Breast epithelium (tissue), 4 donors: ENCODE measurements around the gene NR3C2. TPM values are rescaled to one million over a fixed set of nuclear protein-coding genes. Genes with fewer than 3 reads are reported as not detected.

ENCODE experiments used
- DNase-seq, 2 donors: peaks; one replicate each; pipeline ENCODE4 v3.0.0-alpha.2; 2019; ENCODE audit warnings: low spot score in 2 of 2
- H3K27ac ChIP-seq, 2 donors: fragments of 200-600 bp; sonication (generic) in 1 of 2; one replicate each; pipeline ENCODE4 v1.5.1; 2016 to 2019; ENCODE audit warnings: mild to moderate bottlenecking in 1 of 2
- H3K27me3 ChIP-seq, 2 donors: fragments of 200-600 bp; sonication (generic) in 1 of 2; one replicate each; pipeline versions ENCODE4 v1.5.1 to v1.6.0; 2017 to 2019; ENCODE audit warnings: control low read depth in 1 of 2, mild to moderate bottlenecking in 1 of 2
- H3K36me3 ChIP-seq: fragments of 200-600 bp; one replicate; pipeline ENCODE4 v1.5.1; 2019
- H3K4me1 ChIP-seq, 2 donors: fragments of 200-600 bp; sonication (generic); one replicate each; pipeline ENCODE4 v1.5.1; 2016 to 2019; ENCODE audit warnings: control low read depth in 1 of 2
- H3K4me3 ChIP-seq, 3 donors: fragments of 200-600 bp; sonication (generic); 1 replicate in 2 of 3; 2 replicates in 1 of 3; pipeline ENCODE4 v1.5.1; 2016 to 2019; ENCODE audit warnings: mild to moderate bottlenecking in 3 of 3, moderate library complexity in 2 of 3
- H3K9me3 ChIP-seq, 2 donors: fragments of 200-600 bp; sonication (generic) in 1 of 2; one replicate each; pipeline ENCODE4 v1.5.1; 2016 to 2019; ENCODE audit warnings: control low read depth in 1 of 2
- POLR2A ChIP-seq: fragments of 450-650 bp; IDR thresholded peaks from one replicate; pipeline ENCODE4 v1.6.1; 2016; ENCODE audit warnings: antibody characterized with exemption, mild to moderate bottlenecking, moderate library complexity
- POLR2AphosphoS5 ChIP-seq, 3 donors: sonication (generic); formaldehyde crosslinking; IDR thresholded peaks; one replicate each; pipeline ENCODE4 v1.6.1; 2017; ENCODE audit warnings: antibody characterized with exemption in 3 of 3
- intact Hi-C: fragments of 100-400 bp; cut with DNase I; formaldehyde crosslinking; loops from one replicate; pipeline ENCODE4 v1.15.1; 2023; ENCODE audit warnings: low total_unique reads
- total RNA-seq, 3 donors: library from RNA; depleted of rRNA; stranded (reverse); fragments of >200 nt; gene quantifications; one replicate each; pipeline ENCODE4 v1.1.0, GENCODE V29; 2016
- TF ChIP-seq, protein P1 (sequence below), 3 donors: fragments of 450-650 bp; IDR thresholded peaks; one replicate each; pipeline ENCODE4 v1.5.1; 2016 to 2017; ENCODE audit warnings: antibody characterized with exemption in 3 of 3, mild to moderate bottlenecking in 3 of 3, moderate library complexity in 3 of 3

The NR3C2 gene
- total RNA-seq, 3 donors from 2014 or later, result 8.0 to 39.5 (median 13.8) TPM

DNA sequence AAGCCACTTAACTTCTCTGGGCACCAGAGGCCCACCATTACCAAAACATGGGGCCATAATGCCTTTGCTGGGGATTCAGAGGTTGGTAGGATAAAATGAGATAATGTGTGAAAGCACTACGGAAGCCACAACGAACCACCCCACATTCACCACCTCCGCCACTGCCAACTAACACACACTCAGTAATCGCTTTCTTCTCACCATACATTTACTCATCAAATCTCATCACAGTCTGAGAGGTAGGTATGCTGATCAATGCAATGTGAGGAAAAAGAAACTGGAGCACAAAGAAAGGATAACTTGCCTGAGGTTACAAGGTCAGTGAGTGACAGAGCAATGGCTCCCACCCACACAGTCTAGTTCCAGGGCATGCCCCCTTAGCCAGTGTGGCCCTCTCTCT lies 257.3 kb downstream of the NR3C2 start:
- no peaks in the 10 kb centered on the region for H3K4me1 ChIP-seq
- no peaks in the 10 kb centered on the region for H3K9me3 ChIP-seq
- DNase-seq, result no peak
- intact Hi-C loops, result no loop called here
- H3K27ac ChIP-seq, result no peak overlapping the region
- no peaks in the 10 kb centered on the region for H3K27me3 ChIP-seq
- TF ChIP-seq, protein P1, sequence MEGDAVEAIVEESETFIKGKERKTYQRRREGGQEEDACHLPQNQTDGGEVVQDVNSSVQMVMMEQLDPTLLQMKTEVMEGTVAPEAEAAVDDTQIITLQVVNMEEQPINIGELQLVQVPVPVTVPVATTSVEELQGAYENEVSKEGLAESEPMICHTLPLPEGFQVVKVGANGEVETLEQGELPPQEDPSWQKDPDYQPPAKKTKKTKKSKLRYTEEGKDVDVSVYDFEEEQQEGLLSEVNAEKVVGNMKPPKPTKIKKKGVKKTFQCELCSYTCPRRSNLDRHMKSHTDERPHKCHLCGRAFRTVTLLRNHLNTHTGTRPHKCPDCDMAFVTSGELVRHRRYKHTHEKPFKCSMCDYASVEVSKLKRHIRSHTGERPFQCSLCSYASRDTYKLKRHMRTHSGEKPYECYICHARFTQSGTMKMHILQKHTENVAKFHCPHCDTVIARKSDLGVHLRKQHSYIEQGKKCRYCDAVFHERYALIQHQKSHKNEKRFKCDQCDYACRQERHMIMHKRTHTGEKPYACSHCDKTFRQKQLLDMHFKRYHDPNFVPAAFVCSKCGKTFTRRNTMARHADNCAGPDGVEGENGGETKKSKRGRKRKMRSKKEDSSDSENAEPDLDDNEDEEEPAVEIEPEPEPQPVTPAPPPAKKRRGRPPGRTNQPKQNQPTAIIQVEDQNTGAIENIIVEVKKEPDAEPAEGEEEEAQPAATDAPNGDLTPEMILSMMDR (IDR thresholded peaks at IDR 0.05), result no peak
- TF ChIP-seq POLR2AphosphoS5 (IDR thresholded peaks at IDR 0.05), result no peak
- no peak overlapping the region for H3K4me3 ChIP-seq
- H3K36me3 ChIP-seq, result no peaks in the 10 kb centered on the region

DNA sequence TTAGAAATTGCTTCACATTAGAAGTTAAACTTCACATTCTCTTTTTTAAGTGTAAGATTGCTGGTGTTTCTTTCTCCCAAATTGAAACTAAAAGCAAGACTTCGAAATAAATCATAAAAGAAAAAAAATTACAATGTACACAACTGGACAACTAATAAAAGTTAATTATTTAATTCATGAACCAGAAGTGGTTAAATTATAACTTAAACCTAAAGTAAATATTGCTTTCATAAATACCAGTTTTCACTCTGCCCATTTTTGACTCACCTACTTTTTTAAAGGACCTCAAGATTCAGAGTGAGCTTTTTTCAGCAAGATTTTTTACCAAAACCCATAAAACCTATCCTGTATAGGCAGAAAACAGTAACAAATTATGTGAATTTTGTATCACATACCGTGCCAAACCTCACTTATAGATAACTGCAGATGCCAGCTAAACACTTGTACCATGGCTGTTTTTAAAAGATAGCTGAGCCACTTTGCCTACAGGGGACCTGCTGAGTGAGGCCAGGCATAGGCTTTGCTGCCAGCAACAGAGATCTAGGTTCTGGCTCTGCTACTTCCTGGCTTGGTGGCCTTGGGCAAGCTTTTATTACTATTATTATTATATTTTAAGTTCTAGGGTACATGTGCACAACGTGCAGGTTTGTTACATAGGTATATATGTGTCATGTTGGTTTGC lies 259.8 kb downstream of the NR3C2 start:
- TF ChIP-seq POLR2A (no peak), POLR2AphosphoS5 (IDR thresholded peaks at IDR 0.05) (no peak)
- TF ChIP-seq, protein P1 (IDR thresholded peaks at IDR 0.05), result no peak
- Histone ChIP-seq H3K4me3 (no peak overlapping the region), H3K27ac (no peak overlapping the region), H3K27me3 (no peaks in the 10 kb centered on the region), H3K9me3 (no peaks in the 10 kb centered on the region), H3K36me3 (no peaks in the 10 kb centered on the region), H3K4me1 (no peaks in the 10 kb centered on the region)
- DNase-seq, result no peak
- intact Hi-C loops, result no loop called here

GRCh38 chr4:148173397-148174017 lies 268.7 kb downstream of the NR3C2 start:
- no peaks in the 10 kb centered on the region for H3K9me3 ChIP-seq
- no peak for DNase-seq
- intact Hi-C loops, result no loop called here
- H3K27ac ChIP-seq, result no peak overlapping the region
- H3K27me3 ChIP-seq, result no peaks in the 10 kb centered on the region
- no peak overlapping the region for H3K4me3 ChIP-seq
- no peaks in the 10 kb centered on the region for H3K4me1 ChIP-seq
- no peaks in the 10 kb centered on the region for H3K36me3 ChIP-seq
- TF ChIP-seq, protein P1 (IDR thresholded peaks at IDR 0.05), result no peak
- TF ChIP-seq POLR2AphosphoS5 (IDR thresholded peaks at IDR 0.05), result no peak
- no peak for TF ChIP-seq POLR2A

GRCh38 chr4:148171596-148171995 lies 270.6 kb downstream of the NR3C2 start:
- Histone ChIP-seq H3K4me3 (no peak overlapping the region), H3K36me3 (no peaks in the 10 kb centered on the region), H3K27me3 (no peaks in the 10 kb centered on the region), H3K4me1 (no peaks in the 10 kb centered on the region), H3K9me3 (no peaks in the 10 kb centered on the region), H3K27ac (no peak overlapping the region)
- intact Hi-C loops, result no loop called here
- DNase-seq, result no peak
- TF ChIP-seq POLR2AphosphoS5 (IDR thresholded peaks at IDR 0.05) (no peak), POLR2A (no peak)
- TF ChIP-seq, protein P1 (IDR thresholded peaks at IDR 0.05), result no peak
